Astrocyte of the spinal cord (primary cell): ENCODE results near the gene SMAD6.

ENCODE experiments used
- DNase-seq: peaks from one replicate; pipeline ENCODE4 v3.0.0; 2011; ENCODE audit warnings: low read depth, low spot score
- H3K4me3 ChIP-seq: 2 replicates; pipeline ENCODE4 v1.5.1; 2011; ENCODE audit warnings: low read depth, mild to moderate bottlenecking, low read length, moderate library complexity
- CTCF ChIP-seq: IDR thresholded peaks from 2 replicates; pipeline ENCODE4 v1.5.1; 2012; ENCODE audit warnings: low read depth, mild to moderate bottlenecking, low read length, inconsistent platforms
- in situ Hi-C: cut with HindIII; loops from 2 replicates; pipeline ENCODE4 v1.10.0; 2017; ENCODE audit warnings: low sequenced_read_pairs

SMAD6 gene

DNA sequence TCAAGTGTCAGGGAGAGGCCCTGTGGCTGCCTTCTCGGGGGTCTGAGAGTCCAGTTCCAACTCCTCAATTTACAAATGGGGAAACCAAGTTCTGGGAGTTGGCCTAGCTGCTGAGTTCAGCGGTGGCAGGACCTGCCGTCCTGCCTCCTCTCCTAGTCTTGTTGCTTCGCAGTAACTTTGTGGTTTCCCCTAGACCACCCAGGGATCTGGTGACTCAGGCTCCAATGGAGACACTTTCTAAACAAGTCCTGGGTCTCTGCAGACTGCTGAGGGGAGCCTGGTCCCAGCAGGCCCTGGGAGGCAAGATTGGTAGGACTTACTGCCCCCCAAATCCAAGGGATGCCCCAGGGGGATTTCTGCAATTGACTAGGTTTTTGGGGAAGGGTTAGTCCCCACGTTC lies 83.6 kb downstream of the SMAD6 start:
- TF ChIP-seq CTCF, result no peak
- in situ Hi-C loops, result no loop called here
- peak; percentile 86 for DNase-seq
- H3K4me3 ChIP-seq, result no peak overlapping the region

DNA sequence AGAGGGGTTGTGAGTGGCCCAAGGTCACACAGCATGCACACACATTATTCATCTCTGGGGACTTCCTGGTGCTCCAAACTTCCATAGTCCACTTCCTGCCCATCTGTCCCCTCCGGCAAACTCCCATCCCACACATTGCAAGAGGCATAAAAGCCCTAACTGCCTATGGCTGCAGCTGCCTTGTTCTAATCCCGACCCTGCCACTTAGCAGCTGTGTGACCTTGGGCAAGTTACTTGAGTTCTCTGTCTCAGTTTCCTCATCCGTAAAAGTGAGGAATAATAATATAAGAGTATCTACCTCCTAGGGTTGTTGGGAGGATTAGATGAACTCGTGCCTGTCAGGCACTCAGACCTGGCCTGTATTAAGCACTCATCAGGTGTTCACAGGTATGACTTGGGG lies 84.2 kb downstream of the SMAD6 start:
- no peak for DNase-seq
- no peak overlapping the region for H3K4me3 ChIP-seq
- TF ChIP-seq CTCF, result no peak
- in situ Hi-C loops, result no loop called here

DNA sequence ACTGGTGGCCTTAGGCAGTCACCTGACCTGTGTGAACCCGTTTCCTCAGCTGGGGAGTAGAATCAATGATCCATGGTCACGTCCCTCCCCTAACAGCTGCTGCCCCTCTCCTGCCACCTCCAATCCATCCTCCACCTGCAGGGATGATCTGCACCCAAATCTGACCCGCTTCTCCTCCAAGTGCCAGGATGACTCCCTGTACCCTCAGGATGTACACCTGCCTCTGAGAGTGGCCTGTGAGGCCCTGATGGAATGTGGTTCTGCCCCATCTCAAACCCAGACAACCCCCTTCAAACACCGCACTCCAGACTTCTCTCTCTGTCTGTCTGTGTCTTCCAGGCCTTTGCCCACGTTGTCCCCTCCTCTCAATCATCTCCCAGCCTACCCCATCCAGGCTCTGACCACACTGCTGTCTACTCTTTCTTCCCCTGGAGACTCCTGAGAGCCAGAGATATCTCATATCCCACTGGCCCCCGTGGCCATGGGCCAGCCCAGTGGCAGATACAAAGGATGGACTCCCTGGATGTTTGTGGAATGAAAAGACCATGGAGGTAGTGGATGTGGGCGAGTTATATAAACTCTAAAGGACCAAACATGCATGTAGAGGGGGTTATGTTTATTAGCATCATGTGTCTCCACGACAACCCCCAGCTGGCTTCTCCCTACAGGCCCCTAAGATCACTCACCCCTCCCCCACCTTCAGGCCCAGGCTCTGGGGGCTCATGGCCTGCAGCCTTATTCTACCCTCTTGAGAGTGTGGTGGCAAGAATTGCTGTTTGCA lies 84.9 kb downstream of the SMAD6 start:
- TF ChIP-seq CTCF, result no peak
- in situ Hi-C loops, result no loop called here

DNA sequence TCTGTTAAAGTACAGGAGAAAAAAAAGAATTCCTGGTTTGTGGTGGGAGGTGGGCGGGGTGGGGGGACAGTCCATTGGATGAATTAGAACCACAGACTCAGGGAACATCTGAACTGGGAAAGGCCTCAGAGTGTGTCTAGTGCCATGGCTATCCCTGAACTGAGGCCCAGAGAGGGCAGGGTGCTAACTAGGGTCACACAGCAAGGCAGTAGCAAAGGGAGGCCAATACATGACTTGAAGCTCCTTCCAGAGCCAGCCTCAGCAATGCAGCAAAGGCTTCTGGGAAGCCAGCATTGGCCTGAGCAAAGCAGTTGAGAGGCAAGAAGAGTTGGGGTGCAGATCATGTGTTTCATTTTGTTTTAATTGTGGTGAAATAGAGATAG lies 85.4 kb downstream of the SMAD6 start:
- no peak for DNase-seq
- no peak overlapping the region for H3K4me3 ChIP-seq
- TF ChIP-seq CTCF, result no peak
- in situ Hi-C loops, result no loop called here

More for the DNA sequence above, 84.9 kb downstream of the SMAD6 start:
- H3K4me3 ChIP-seq, result no peak overlapping the region
- DNase-seq, result no peak

DNA sequence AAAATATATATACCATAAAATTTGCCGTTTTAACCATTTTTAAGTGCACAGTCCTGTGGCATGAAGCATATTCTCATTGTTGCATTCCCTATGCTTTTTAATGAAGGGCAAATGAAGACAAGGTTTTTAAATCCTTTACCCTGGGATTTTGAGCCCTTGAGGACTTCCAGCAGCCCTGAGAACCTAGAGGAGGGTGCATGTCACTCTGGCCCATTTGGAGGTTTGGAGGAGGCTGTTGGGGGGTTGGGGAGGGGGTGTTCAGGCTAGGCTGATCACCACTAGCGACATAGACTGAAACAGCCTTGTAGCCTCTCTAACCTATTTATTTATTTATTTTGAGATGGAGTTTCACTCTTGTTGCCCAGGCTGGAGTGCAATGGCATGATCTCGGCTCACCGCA lies 86.0 kb downstream of the SMAD6 start:
- in situ Hi-C loops, result no loop called here
- TF ChIP-seq CTCF, result no peak
- H3K4me3 ChIP-seq, result no peak overlapping the region
- DNase-seq, result no peak

GRCh38 chr15:66789029-66790025 lies 87.3 kb downstream of the SMAD6 start:
- peak; percentile 73 for DNase-seq
- TF ChIP-seq CTCF, result peak; percentile 77
- H3K4me3 ChIP-seq, result no peak overlapping the region
- in situ Hi-C loops, result no loop called here
